ENCODE data around the gene TTC3. TPM values are rescaled to one million over a fixed set of nuclear protein-coding genes. Genes with fewer than 3 reads are reported as not detected.

The TTC3 gene
- total RNA-seq, 1 experiment from 2014 or later = 29.0 TPM

DNA sequence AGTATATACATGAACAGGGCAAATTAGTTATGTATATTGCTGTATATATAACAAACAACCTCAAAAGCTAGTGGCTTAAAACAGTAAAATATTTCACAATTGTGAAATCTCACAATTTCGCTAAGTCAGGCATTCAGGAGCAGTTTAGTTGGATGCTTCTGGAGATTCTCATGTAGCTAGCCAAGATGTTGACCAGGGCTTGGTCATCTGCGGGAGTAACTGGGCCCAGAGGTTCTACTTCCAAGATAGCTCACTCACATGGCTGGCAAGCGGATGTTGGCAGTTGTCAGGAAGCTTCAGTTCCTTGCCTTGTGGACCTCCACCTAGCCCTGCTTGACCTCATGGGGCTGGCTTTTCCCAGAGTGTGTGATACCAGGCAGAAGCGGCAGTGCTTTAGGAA lies 95.6 kb downstream of the TTC3 start:
- H3K27me3 Mint-ChIP-seq (ENCODE audit: low read depth) = no peaks in the 10 kb centered on the region
- ChIA-PET POLR2A (no interaction called here), CTCF (no interaction called here)
- TF ChIP-seq, protein P1, sequence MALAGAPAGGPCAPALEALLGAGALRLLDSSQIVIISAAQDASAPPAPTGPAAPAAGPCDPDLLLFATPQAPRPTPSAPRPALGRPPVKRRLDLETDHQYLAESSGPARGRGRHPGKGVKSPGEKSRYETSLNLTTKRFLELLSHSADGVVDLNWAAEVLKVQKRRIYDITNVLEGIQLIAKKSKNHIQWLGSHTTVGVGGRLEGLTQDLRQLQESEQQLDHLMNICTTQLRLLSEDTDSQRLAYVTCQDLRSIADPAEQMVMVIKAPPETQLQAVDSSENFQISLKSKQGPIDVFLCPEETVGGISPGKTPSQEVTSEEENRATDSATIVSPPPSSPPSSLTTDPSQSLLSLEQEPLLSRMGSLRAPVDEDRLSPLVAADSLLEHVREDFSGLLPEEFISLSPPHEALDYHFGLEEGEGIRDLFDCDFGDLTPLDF (CRISPR knock-in tag; IDR thresholded peaks at IDR 0.05) = no peak
- TF ChIP-seq, protein P2, sequence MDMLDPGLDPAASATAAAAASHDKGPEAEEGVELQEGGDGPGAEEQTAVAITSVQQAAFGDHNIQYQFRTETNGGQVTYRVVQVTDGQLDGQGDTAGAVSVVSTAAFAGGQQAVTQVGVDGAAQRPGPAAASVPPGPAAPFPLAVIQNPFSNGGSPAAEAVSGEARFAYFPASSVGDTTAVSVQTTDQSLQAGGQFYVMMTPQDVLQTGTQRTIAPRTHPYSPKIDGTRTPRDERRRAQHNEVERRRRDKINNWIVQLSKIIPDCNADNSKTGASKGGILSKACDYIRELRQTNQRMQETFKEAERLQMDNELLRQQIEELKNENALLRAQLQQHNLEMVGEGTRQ (CRISPR knock-in tag; IDR thresholded peaks at IDR 0.05) = no peak
- no peak for TF ChIP-seq OVOL2 (CRISPR knock-in tag; IDR thresholded peaks at IDR 0.05; ENCODE audit: borderline replicate concordance)
- no peaks in the 10 kb centered on the region for H3K9me3 Mint-ChIP-seq
- DNase-seq (ENCODE audit: low spot score) = no peak
- H3K27ac Mint-ChIP-seq = no peak overlapping the region
- H3K4me3 Mint-ChIP-seq = no peak overlapping the region
- H3K36me3 Mint-ChIP-seq = peaks cover 9% of the 10 kb centered on the region; the same call in 1 of the 2 replicates
- no peak for ATAC-seq
- peaks cover 6% of the 10 kb centered on the region for H3K4me1 Mint-ChIP-seq

DNA sequence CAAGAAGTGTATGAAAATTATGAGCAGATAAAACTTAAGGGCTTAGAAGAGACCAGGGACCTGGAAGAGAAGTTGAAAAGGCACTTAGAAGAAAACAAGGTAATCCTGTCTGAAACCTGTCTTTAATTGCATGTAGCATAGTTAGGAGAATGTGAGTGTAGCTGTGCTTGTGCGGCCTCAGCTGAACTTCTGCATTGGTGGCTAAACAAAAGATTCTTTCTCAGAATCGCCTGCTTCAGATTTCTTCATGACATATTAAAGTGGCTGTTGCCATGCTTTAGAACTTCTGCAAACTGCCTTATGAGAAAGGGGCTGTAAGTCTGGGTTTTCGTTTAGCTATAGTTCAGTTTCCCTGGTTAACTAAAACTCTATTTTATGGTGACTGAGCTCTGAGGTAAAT lies 99.6 kb downstream of the TTC3 start:
- ChIA-PET POLR2A (no interaction called here), CTCF (no interaction called here)
- peaks cover 7% of the 10 kb centered on the region for H3K4me1 Mint-ChIP-seq
- TF ChIP-seq, protein P3, sequence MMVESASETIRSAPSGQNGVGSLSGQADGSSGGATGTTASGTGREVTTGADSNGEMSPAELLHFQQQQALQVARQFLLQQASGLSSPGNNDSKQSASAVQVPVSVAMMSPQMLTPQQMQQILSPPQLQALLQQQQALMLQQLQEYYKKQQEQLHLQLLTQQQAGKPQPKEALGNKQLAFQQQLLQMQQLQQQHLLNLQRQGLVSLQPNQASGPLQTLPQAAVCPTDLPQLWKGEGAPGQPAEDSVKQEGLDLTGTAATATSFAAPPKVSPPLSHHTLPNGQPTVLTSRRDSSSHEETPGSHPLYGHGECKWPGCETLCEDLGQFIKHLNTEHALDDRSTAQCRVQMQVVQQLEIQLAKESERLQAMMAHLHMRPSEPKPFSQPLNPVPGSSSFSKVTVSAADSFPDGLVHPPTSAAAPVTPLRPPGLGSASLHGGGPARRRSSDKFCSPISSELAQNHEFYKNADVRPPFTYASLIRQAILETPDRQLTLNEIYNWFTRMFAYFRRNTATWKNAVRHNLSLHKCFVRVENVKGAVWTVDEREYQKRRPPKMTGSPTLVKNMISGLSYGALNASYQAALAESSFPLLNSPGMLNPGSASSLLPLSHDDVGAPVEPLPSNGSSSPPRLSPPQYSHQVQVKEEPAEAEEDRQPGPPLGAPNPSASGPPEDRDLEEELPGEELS (CRISPR knock-in tag; IDR thresholded peaks at IDR 0.05) = no peak
- TF ChIP-seq ZBTB21 (CRISPR knock-in tag; IDR thresholded peaks at IDR 0.05; ENCODE audit: borderline replicate concordance) (no peak), ZNF219 (CRISPR knock-in tag; IDR thresholded peaks at IDR 0.05; ENCODE audit: borderline replicate concordance) (no peak), ETV6 (CRISPR knock-in tag; IDR thresholded peaks at IDR 0.05) (no peak), OVOL2 (CRISPR knock-in tag; IDR thresholded peaks at IDR 0.05; ENCODE audit: borderline replicate concordance) (no peak), ZNF121 (CRISPR knock-in tag; IDR thresholded peaks at IDR 0.05) (no peak), NFYB (CRISPR knock-in tag; conservative IDR thresholded peaks at IDR 0.05; ENCODE audit: low read depth) (no peak), EMX1 (CRISPR knock-in tag; IDR thresholded peaks at IDR 0.05) (no peak), KAT7 (CRISPR knock-in tag; IDR thresholded peaks at IDR 0.05; ENCODE audit: borderline replicate concordance) (no peak)
- TF ChIP-seq, protein P4, sequence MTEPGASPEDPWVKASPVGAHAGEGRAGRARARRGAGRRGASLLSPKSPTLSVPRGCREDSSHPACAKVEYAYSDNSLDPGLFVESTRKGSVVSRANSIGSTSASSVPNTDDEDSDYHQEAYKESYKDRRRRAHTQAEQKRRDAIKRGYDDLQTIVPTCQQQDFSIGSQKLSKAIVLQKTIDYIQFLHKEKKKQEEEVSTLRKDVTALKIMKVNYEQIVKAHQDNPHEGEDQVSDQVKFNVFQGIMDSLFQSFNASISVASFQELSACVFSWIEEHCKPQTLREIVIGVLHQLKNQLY (CRISPR knock-in tag; IDR thresholded peaks at IDR 0.05) = no peak
- TF ChIP-seq, protein P5, sequence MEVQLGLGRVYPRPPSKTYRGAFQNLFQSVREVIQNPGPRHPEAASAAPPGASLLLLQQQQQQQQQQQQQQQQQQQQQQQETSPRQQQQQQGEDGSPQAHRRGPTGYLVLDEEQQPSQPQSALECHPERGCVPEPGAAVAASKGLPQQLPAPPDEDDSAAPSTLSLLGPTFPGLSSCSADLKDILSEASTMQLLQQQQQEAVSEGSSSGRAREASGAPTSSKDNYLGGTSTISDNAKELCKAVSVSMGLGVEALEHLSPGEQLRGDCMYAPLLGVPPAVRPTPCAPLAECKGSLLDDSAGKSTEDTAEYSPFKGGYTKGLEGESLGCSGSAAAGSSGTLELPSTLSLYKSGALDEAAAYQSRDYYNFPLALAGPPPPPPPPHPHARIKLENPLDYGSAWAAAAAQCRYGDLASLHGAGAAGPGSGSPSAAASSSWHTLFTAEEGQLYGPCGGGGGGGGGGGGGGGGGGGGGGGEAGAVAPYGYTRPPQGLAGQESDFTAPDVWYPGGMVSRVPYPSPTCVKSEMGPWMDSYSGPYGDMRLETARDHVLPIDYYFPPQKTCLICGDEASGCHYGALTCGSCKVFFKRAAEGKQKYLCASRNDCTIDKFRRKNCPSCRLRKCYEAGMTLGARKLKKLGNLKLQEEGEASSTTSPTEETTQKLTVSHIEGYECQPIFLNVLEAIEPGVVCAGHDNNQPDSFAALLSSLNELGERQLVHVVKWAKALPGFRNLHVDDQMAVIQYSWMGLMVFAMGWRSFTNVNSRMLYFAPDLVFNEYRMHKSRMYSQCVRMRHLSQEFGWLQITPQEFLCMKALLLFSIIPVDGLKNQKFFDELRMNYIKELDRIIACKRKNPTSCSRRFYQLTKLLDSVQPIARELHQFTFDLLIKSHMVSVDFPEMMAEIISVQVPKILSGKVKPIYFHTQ (CRISPR knock-in tag; IDR thresholded peaks at IDR 0.05) = no peak
- TF ChIP-seq, protein P6, sequence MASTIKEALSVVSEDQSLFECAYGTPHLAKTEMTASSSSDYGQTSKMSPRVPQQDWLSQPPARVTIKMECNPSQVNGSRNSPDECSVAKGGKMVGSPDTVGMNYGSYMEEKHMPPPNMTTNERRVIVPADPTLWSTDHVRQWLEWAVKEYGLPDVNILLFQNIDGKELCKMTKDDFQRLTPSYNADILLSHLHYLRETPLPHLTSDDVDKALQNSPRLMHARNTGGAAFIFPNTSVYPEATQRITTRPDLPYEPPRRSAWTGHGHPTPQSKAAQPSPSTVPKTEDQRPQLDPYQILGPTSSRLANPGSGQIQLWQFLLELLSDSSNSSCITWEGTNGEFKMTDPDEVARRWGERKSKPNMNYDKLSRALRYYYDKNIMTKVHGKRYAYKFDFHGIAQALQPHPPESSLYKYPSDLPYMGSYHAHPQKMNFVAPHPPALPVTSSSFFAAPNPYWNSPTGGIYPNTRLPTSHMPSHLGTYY (CRISPR knock-in tag; IDR thresholded peaks at IDR 0.05) = no peak
- H3K27ac Mint-ChIP-seq = no peak overlapping the region
- DNase-seq (ENCODE audit: low spot score) = no peak
- no peaks in the 10 kb centered on the region for H3K9me3 Mint-ChIP-seq
- H3K27me3 Mint-ChIP-seq (ENCODE audit: low read depth) = no peaks in the 10 kb centered on the region
- peaks cover 12% of the 10 kb centered on the region for H3K36me3 Mint-ChIP-seq
- ATAC-seq = no peak
- H3K4me3 Mint-ChIP-seq = no peak overlapping the region

Data from WTC11 (cell line).